T-helper 9 cell (primary cell): ENCODE measurements around the gene RASL12.
"Not testable (repeated sequence)": the region's sequence is repeated elsewhere in the genome, so short reads cannot be mapped to it uniquely, and the experiment has no call there.

Experiments used
- DNase-seq: peaks from one replicate; pipeline ENCODE4 v3.0.0-alpha.2; 2020
- total RNA-seq, 2 donors: gene quantifications; one replicate each; lab custom pipeline; 2026; lab: John Stamatoyannopoulos, UW

Gene RASL12, protein sequence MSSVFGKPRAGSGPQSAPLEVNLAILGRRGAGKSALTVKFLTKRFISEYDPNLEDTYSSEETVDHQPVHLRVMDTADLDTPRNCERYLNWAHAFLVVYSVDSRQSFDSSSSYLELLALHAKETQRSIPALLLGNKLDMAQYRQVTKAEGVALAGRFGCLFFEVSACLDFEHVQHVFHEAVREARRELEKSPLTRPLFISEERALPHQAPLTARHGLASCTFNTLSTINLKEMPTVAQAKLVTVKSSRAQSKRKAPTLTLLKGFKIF
- total RNA-seq: 0 reads per million in 2 donors

DNA sequence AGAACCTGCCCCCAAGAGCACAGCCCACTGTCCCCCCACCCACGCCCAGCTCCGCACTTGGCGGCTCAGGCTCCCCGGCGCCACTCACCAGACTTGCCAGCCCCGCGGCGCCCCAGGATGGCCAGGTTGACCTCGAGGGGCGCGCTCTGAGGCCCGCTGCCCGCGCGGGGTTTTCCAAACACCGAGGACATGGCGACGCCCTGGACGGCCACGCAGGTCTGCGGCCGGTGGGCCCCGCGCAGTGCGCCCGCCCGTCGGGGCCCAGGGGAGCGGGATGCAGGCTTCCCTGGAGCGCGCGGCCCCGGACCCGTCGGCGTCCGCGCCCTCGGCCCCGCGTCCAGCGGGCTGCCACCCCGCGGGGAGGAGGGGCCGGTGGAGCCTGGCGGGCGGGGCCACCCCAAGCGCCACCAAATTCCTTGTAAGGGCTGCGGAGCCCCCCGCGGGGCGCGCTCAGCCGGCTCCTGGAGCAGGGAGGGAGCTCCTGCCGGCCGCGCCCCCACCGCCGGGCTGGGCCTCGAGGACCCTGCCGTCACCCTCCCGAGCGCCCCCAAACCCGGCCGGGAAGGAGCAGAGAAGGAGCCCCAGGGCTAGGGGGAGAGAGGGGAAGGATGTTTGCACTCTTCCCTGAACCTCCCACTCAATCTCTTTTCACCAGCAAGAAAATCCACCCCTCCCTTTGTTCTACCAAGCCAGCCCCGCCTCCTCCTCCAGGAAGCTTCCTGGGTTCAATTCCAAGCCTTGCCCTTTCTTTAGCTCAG lies at the start of gene RASL12:
TSS of gene RASL12 (minus strand) at position 347 of the 758 bp plus-strand sequence. CDS start at position 191, 156 bp downstream.
- no peak for DNase-seq

DNA sequence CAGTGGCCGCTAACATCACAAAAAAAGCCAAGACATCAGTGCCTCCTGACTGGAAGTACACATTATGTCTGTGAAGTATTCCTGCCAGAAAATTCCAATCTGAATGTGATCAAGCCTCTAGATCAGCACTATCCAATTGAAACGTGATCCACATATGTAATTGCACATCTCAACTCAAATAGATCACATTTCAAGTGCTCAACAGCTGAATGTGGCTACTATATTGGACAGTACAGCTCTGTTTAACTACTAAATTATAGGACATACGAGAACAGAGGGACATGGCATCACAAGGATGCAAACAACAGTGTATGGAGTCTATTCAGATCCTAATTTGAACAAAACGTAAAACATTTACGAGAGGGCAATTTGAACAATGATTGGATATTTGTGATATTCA lies 47.8 kb upstream of the RASL12 start:
- no peak for DNase-seq

DNA sequence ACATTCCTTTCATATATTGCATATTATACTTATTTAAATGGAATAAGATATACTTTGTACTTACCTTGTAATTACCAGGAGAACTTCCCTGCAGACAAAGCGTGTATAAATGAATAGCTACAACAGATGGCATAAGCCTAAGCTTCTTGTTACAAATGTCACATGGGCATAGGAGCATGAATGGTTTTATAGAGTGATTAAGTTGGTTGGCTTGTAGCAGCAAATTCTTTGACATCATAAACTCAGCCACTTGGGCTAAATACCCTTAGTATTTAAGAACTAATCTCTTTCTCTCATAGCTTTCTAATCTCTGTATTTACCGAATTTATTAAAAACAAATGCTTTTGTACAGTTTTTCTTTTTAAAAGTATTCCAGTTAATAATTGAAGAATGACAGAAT lies 47.3 kb upstream of the RASL12 start, which contains the start of gene UBAP1L:
TSS of gene UBAP1L (minus strand) at position 115 of the 400 bp plus-strand sequence. CDS start 8,985 bp downstream, outside the sequence.
- no peak for DNase-seq

DNA sequence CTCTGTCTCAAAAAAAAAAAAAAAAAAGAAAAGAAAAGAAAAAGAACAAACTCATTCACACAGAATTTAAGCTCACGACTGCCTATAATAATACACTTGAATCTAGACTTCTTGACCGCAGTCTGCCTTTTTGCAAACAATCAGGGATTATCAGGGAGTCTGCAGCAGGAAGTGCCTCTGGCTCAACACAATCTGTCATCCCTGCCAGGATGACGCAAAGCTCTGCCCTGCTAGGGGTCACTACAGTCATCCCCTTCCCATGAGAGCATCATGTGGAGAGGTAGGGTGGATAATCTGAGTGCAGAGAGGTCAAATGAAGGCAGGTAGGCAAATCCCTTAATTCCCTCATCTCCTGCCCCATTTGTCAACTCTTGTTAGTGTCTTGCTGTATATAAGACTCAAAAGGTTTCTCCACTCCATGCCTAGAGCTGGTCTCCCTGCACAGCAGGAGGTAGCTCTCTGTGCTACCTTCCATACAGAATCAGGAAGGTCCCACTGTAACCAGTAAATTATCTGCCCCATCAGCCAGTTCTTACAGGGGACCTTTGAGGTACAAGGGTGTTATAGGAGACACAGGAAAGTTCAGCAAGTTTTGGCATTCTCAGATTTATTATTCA lies 43.0 kb upstream of the RASL12 start:
- no peak for DNase-seq

DNA sequence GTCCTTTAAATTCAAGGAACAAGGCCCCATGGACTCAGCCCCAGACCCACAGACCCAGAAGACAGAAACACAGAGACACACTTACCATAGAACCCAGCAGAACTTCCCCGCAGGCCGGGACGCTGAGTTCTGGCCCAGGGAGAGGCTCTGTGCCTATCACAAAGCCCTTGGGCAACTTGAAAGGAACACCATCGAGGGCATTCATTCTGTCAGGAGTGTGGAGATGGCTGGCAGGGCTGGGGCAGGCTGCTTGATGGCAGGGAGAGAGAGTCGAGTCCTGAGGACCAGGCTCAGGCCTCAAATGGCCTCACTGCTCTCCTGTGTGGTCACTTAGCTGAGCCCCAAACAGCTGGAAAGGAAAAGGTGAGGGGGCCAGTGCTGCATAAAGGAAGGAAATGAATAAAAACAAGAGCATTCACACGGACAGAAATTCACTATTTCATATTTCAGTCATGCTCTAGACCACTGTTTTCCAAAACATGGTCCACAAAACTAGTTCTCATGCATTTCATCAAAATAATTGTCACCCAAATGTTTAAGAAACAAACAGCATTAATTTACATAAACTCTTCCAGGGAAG lies 38.3 kb upstream of the RASL12 start:
- DNase-seq: no peak

DNA sequence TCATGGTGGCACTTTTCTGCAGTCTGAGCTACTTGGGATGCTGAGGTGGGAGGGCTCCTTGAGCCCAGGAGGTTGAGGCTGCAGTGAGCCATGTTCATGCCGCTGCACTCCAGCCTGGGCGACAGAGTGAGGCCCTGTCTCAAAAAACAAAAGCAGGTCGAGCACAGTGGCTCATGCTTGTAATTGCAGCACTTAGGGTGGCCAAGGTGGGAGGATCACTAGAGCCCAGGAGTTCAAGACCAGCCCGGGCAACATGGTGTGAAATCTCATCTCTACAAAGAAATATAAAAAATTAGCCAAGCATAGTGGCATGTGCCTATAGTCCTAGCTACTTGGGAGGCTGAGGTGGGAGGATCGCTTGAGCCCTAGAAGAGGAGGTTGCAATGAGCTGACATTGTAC lies 37.2 kb upstream of the RASL12 start:
- DNase-seq: no peak

DNA sequence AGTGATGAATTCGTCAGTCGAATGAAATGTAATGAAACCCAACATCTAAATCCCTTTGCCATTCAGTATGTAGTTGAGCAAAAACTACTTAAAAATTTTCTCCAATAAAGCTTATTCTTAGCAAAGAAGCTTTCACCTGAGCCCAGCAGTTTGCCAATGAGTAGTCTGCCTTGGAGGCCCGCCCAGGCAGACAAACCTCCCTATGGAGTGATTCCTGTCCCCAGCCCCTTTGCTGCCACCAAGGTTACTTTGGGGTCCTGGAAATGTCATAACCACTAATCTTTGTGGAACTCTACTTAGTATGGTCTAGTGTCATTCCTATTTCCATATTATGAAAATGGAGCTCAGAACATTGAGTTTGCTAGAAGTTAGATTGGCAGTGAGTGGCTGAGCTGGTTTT lies 35.1 kb upstream of the RASL12 start:
- DNase-seq: no peak

DNA sequence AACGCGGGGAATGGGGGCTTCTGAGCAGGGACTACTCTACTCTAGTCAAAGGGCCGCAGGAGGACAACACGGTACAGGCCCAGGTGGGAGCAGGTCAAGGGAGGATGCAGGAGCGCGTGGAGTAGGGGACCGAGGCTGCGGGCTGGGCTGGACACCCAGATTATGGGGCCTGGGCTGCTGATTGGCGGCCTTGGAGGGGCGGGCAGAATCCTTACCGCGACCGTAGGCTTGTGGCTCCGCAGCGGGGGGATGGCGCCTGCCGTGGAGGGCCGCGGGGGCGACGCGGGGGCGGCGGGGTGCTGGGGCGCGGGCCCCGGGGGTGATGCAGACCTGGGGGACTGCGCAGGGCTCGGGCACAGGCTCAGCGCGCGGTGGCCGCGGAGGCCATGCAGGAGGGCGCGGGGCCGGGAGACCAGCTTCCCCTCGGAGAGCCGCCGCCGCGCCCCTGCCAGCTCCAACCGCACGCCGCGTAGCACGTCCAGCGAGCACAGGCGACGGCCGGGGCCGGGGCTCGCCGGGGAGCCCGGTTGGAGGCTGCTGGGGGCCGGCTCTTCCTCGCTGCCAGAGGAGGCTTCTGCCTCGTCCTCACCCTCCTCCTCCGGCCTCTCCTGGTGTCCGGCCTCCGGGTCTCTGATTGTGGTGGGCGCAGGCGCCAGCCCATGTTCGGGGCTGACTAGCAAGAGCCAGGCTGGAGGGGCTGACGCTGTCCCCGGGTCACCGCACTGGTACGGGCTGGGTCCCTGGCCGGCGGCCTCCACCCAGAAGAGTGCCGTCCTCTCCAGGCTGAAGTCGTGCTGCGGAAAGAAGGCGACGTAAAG lies 34.3 kb upstream of the RASL12 start:
- no peak for DNase-seq

DNA sequence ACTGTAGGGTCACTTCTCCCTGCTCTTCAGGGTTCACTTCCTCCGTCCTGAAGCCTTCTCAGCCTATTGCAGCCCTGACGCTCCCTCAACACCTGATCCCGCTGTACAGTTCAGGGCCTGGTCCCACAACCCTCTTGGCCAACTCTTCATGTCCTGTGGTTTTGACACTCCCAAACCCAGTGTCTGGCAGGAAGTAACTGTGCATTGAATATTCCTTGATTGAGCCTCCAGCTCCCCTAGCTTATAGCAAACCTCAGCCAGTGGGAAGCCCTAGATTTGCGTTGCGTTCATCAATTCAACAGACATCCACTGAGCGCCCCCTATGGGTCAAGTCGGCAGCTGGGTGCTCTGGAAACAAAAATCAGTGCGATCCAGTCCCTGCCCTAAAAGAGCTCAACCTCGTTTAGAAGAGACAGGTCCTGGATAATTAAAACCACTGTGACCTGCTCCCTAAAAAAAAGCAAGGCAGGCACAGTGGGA lies 33.7 kb upstream of the RASL12 start:
- DNase-seq: peak; percentile 24

DNA sequence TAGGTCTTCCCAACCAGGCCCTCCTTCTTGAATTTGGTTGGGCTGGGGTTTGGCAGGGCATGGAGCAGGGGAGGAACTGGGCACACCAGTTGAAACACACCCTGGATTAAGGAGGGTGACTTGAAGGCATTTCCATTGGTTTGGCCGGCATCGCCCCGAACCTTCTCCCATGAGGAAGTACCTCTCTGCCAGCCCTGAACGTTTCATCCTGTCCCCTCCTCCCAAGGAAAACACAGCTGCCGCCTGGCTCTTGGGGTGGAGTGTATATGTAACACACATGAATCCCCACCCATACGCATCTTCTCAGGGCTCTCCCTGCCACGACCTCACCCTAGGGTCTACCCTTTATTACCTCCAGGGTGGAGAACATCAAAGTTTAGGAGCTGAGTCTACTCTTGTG lies 32.7 kb upstream of the RASL12 start:
- DNase-seq: no peak

DNA sequence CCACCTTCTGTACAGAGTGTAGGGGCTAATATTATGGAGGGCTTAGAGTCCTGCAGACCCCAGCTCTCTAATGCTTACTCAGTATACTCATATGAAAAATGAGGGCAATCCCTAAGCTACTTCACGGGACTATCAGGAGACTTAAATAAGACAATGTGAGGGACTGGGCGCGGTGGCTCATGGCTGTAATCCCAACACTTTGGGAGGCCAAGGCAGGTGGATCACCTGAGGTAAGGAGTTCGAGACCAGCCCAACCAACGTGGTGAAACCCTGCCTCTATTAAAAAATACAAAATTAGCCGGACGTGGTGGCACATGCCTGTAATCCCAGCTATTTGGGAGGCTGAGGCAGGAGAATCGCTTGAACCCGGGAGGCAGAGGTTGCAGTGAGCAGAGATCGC lies 32.0 kb upstream of the RASL12 start:
- DNase-seq: not testable (repeated sequence)

DNA sequence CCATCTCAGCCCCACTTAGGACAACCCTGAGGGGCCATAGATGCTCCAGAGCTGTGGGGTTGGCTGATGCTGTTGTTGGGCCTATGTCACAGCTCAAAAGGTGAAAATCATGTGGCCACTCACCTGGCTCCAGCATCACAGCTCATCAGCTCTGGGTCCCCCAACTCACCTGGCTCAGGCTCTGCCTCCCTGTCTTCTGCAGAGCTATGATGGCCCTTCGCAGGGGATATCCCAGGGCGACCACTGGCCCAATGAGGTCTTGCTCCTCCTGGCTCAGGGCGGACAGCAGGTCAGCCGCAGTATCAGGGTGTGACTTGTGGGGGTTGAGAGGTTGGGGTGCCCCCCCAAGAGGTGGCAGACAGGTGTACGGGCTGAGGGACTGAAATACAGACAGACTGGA lies 31.5 kb upstream of the RASL12 start:
- no peak for DNase-seq

DNA sequence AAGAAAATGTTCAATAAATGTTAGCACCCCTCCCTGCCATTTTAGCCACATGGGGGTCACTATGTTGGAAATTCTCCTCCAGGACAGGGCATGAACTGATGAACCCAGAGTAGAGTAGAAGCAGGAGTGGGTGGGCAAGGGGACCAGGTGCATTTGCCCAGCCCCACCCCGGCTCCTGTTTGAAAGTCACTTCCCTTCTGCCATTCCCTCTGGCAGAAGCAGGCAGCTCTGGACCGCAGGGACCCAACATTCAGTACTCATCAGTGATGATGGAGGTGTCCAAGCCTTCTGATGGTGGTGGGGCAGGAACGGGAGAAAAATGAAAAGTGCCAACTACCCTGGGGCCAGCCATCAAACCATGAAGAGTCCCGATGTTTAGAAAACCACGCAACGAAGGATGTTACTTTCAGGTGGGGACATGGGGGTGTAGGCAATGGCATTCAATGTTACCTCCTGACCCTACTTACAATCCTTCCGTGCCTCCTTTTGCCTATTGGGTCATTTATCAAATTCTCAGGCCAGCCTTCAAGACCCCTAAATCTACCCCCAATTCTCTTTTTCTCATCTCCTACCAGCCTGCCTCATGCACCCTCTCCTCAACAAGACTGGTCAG lies 30.0 kb upstream of the RASL12 start:
- DNase-seq: no peak

DNA sequence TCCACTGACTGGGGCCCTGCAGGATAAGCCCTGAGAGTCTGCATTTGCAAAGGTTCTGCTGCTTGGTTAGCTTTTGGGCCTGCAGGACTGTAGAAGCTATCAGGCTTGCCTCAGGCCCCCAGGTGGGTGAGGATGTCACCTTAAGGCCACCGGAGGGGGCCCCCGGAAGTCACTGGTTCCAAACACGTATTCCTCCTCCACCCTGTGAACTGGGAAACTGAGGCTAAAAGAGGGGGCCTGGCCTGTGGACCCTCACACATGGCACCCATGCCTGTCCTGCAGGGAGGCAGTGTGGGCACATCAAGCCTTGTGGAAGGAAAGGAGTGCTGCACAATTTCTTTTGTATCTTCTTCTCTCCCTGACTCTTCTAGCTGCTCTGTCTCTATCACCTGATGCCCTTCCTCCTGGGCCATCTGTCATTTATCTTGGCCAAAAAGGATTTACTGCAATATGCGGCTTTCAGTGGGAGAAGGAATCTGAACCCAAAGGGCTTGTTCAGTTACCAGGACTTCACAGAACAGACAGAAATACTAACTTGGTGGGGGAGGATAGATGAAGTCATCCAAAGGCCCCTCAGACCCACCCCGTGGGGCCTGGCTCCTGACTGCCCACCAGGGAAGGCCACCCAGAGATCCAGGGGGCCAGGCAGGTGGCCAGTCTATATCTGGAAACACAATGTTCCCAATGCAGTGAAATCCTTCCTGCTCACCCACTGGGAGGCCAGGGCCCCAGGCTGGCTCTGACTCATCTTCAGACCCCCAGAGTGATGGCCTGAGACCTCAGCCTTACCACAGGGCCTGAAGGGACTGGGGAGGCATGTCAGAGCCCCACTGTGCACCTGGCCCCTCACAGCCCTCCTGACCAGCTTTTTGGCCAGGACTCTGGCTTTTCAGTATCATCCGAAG lies 28.9 kb upstream of the RASL12 start:
- no peak for DNase-seq

DNA sequence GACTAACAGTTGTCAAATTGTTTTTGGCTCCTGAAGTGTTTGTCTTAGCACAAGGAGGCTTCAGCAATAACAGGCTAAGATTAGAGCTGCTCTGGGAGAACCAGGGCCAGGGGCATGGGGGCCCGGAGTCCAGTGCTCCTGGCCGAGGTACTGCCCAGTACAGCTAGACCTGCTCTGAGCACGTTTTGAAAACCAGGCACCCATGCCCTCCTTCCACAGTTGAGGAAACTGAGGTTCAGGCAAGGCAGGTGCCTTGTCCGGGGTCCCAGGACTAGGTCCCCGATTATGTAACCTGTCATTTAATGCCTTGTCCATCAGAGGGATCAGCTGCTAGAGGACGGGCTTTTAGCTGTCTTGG lies 27.9 kb upstream of the RASL12 start:
- DNase-seq: no peak

DNA sequence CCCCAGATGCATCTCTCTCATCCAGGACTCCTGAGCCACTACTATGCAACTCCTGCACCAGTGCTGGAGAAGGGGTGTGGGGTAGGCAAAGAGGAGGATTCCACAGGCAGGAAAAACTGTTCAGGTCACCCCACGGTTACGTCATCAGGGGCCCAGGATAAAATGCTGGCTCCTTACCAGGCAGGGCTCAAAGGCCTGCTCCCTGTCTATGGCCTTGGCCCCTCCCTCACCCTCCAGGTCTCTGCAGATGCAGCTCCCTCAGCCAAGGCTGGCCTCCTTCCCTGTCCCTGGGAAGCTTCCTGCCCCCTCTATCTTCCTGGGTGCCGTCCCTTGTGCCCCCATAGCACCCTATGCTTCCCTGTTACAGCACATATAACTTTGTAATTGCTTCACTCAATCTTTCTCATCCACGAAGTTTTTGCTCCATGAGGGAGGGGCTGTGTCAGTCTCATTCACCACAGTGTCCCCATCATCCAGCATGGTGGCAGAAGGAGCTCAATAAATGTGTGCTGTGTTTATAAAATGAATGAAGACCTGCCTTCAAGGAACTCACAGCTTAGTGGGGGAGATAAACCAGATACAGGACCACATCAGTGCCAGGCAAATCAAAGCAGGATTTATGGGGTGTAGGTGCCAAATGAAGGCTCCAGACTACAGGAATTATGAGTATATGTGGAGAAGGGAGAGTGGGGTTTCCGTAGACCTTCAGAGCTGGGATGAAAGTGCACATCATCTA lies 27.4 kb upstream of the RASL12 start:
- no peak for DNase-seq

DNA sequence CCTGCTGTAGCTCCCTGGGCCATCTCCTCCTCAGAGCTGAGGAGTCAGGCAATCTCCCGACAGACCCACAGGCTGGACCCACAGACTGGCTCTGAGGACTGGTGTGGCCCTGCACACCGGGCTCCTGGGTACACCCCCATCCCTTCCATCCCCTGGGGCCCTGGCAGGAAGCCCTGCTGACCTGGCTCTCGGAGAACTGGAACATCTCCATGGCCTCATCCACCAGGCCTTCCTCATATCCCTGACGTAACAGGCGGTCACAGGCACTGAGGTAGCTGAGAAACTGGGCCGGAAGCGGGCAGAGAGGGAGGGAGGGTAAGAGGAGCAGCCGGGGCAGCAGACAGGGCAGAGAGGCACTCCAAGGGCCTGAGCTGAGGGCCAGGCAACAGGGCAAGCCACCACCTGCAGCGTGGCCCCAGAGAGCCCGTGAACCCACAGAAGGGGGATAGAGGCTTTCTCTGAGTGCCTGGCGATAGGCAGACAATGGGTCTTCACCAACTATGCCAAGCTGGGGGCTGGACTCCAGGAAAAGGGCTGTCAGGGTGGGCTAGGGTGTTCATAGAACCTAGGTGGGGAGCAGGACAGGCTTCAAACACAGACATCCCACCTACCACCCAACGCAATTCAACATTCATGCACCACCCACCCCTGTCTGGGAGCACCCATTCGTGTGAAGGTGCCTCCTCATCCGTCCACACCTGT lies 26.7 kb upstream of the RASL12 start:
- DNase-seq: no peak

DNA sequence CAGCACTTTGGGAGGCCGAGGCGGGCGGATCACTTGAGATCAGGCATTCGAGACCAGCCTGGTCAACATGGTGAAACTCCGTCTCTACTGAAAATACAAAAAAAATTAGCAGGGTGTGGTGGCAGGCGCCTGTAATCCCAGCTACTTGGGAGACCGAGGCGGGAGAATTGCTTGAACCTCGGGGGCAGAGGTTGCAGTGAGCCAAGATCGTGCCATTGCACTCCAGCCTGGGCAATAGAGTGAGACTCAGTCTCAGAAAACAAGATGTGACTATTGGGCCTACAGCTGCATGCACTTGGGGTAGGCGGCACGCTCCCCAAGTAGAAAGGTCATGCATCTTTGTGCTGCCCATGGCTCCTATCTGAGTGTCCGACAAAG lies 26.0 kb upstream of the RASL12 start:
- not testable (repeated sequence) for DNase-seq
